Measurements from ENCODE around the gene LGALS14. TPM values are rescaled to one million over a fixed set of nuclear protein-coding genes. Genes with fewer than 3 reads are reported as not detected.

The LGALS14 gene
- 0.15 TPM for polyA plus RNA-seq (2013, experiment 1 of 2)
- 0.06 TPM for polyA plus RNA-seq (2013, experiment 2 of 2)

- H3K9ac ChIP-seq (ENCODE audit: low read length) = no peak within 1 kb of the TSS
- no peak within 1 kb of the TSS for H3K18ac ChIP-seq (ENCODE audit: low read length)
- H3K79me1 ChIP-seq (ENCODE audit: low read length) = no peaks in the 10 kb centered on the region
- no peak within 1 kb of the TSS for H4K8ac ChIP-seq (ENCODE audit: low read depth, low read length)
- H3K56ac ChIP-seq (ENCODE audit: low read length) = no peak within 1 kb of the TSS
- no peak within 1 kb of the TSS for H3K4me2 ChIP-seq (ENCODE audit: low read length)
- peak; percentile 21 for DNase-seq
- no peaks in the 10 kb centered on the region for H3K27me3 ChIP-seq (ENCODE audit: insufficient read depth, low read length, poor library complexity)
- no peaks in the 10 kb centered on the region for H3K79me2 ChIP-seq (ENCODE audit: control insufficient read depth, insufficient read depth, low read length)
- H3K36me3 ChIP-seq (ENCODE audit: control insufficient read depth, insufficient read depth, low read length) = no peaks in the 10 kb centered on the region
- H3K4ac ChIP-seq (ENCODE audit: low read depth, low read length) = no peak within 1 kb of the TSS
- H2BK15ac ChIP-seq (replicated peaks; ENCODE audit: low read depth) = no peak within 1 kb of the TSS
- no CpG with 5 or more reads among the region's 6 CpGs for whole genome bisulfite sequencing (ENCODE audit: extremely low coverage, insufficient coverage, low lambda C conversion rate)
- no peak within 1 kb of the TSS for H3K23ac ChIP-seq (ENCODE audit: low read length)
- H3K4me3 ChIP-seq (ENCODE audit: low read length) = no peak within 1 kb of the TSS
- H2AK5ac ChIP-seq (ENCODE audit: low read length) = no peak within 1 kb of the TSS
- H3K4me1 ChIP-seq (ENCODE audit: control insufficient read depth, low read depth, low read length) = no peaks in the 10 kb centered on the region
- no peak within 1 kb of the TSS for H3K27ac ChIP-seq (ENCODE audit: low read depth, low read length)
- H2BK5ac ChIP-seq (ENCODE audit: low read length) = no peak within 1 kb of the TSS
- H4K5ac ChIP-seq (ENCODE audit: low read length) = no peak within 1 kb of the TSS
- H2BK120ac ChIP-seq (ENCODE audit: low read depth, low read length) = no peak within 1 kb of the TSS
Measured at GRCh38 chr19:39704181-39705044, at the start of gene LGALS14. Gene LGALS14, plus strand, starts transcription at chr19:39704481. Its CDS starts 48 bp downstream, at chr19:39704529.

- H3K23ac ChIP-seq (ENCODE audit: low read length) = no peak within 1 kb of the TSS
- no peak within 1 kb of the TSS for H3K18ac ChIP-seq (ENCODE audit: low read length)
- H3K36me3 ChIP-seq (ENCODE audit: control insufficient read depth, insufficient read depth, low read length) = no peaks in the 10 kb centered on the region
- H2BK5ac ChIP-seq (ENCODE audit: low read length) = no peak within 1 kb of the TSS
- H3K27ac ChIP-seq (ENCODE audit: low read depth, low read length) = no peak within 1 kb of the TSS
- no peaks in the 10 kb centered on the region for H3K27me3 ChIP-seq (ENCODE audit: insufficient read depth, low read length, poor library complexity)
- no peaks in the 10 kb centered on the region for H3K79me2 ChIP-seq (ENCODE audit: control insufficient read depth, insufficient read depth, low read length)
- H3K4ac ChIP-seq (ENCODE audit: low read depth, low read length) = no peak within 1 kb of the TSS
- no peaks in the 10 kb centered on the region for H3K4me1 ChIP-seq (ENCODE audit: control insufficient read depth, low read depth, low read length)
- H4K5ac ChIP-seq (ENCODE audit: low read length) = no peak within 1 kb of the TSS
- H3K4me2 ChIP-seq (ENCODE audit: low read length) = no peak within 1 kb of the TSS
- no peak within 1 kb of the TSS for H3K9ac ChIP-seq (ENCODE audit: low read length)
- H2BK120ac ChIP-seq (ENCODE audit: low read depth, low read length) = no peak within 1 kb of the TSS
- WGBS (ENCODE audit: extremely low coverage, insufficient coverage, low lambda C conversion rate) = no CpG with 5 or more reads among the region's 3 CpGs
- no peak within 1 kb of the TSS for H3K4me3 ChIP-seq (ENCODE audit: low read length)
- H2AK5ac ChIP-seq (ENCODE audit: low read length) = no peak within 1 kb of the TSS
- no peak within 1 kb of the TSS for H3K56ac ChIP-seq (ENCODE audit: low read length)
- no peak within 1 kb of the TSS for H2BK15ac ChIP-seq (replicated peaks; ENCODE audit: low read depth)
- no peak within 1 kb of the TSS for H4K8ac ChIP-seq (ENCODE audit: low read depth, low read length)
- H3K79me1 ChIP-seq (ENCODE audit: low read length) = no peaks in the 10 kb centered on the region
- no peak for DNase-seq
Measured at GRCh38 chr19:39655613-39656012, 48.7 kb upstream of the LGALS14 start, which contains the start of gene LGALS16. Gene LGALS16, plus strand, starts transcription at chr19:39655913. Its CDS starts 49 bp downstream, at chr19:39655962.

- Histone ChIP-seq H3K4me2 (ENCODE audit: low read length) (no peak overlapping the region), H2BK5ac (ENCODE audit: low read length) (no peak overlapping the region), H3K18ac (ENCODE audit: low read length) (no peak overlapping the region), H3K4ac (ENCODE audit: low read depth, low read length) (no peak overlapping the region), H3K23ac (ENCODE audit: low read length) (no peak overlapping the region), H3K79me2 (ENCODE audit: control insufficient read depth, insufficient read depth, low read length) (no peaks in the 10 kb centered on the region), H3K9ac (ENCODE audit: low read length) (no peak overlapping the region), H3K27ac (ENCODE audit: low read depth, low read length) (no peak overlapping the region), H2BK120ac (ENCODE audit: low read depth, low read length) (no peak overlapping the region), H3K4me1 (ENCODE audit: control insufficient read depth, low read depth, low read length) (no peaks in the 10 kb centered on the region), H3K27me3 (ENCODE audit: insufficient read depth, low read length, poor library complexity) (no peaks in the 10 kb centered on the region), H3K56ac (ENCODE audit: low read length) (no peak overlapping the region), H3K4me3 (ENCODE audit: low read length) (no peak overlapping the region), H4K5ac (ENCODE audit: low read length) (no peak overlapping the region), H2BK15ac (replicated peaks; ENCODE audit: low read depth) (no peak overlapping the region), H4K8ac (ENCODE audit: low read depth, low read length) (no peak overlapping the region), H2AK5ac (ENCODE audit: low read length) (no peak overlapping the region), H3K36me3 (ENCODE audit: control insufficient read depth, insufficient read depth, low read length) (no peaks in the 10 kb centered on the region), H3K79me1 (ENCODE audit: low read length) (no peaks in the 10 kb centered on the region)
- WGBS (ENCODE audit: extremely low coverage, insufficient coverage, low lambda C conversion rate) = no CpG with 5 or more reads among the region's 4 CpGs
- no peak for DNase-seq
Measured at GRCh38 chr19:39659791-39660190, 44.5 kb upstream of the LGALS14 start.

- Histone ChIP-seq H2AK5ac (ENCODE audit: low read length) (no peak overlapping the region), H3K23ac (ENCODE audit: low read length) (no peak overlapping the region), H4K5ac (ENCODE audit: low read length) (no peak overlapping the region), H3K27me3 (ENCODE audit: insufficient read depth, low read length, poor library complexity) (no peaks in the 10 kb centered on the region), H3K56ac (ENCODE audit: low read length) (no peak overlapping the region), H3K27ac (ENCODE audit: low read depth, low read length) (no peak overlapping the region), H2BK5ac (ENCODE audit: low read length) (no peak overlapping the region), H4K8ac (ENCODE audit: low read depth, low read length) (no peak overlapping the region), H3K79me1 (ENCODE audit: low read length) (no peaks in the 10 kb centered on the region), H3K4ac (ENCODE audit: low read depth, low read length) (no peak overlapping the region), H3K4me2 (ENCODE audit: low read length) (no peak overlapping the region), H3K36me3 (ENCODE audit: control insufficient read depth, insufficient read depth, low read length) (no peaks in the 10 kb centered on the region), H3K18ac (ENCODE audit: low read length) (no peak overlapping the region), H3K79me2 (ENCODE audit: control insufficient read depth, insufficient read depth, low read length) (no peaks in the 10 kb centered on the region), H3K4me3 (ENCODE audit: low read length) (no peak overlapping the region), H3K9ac (ENCODE audit: low read length) (no peak overlapping the region), H2BK15ac (replicated peaks; ENCODE audit: low read depth) (no peak overlapping the region), H3K4me1 (ENCODE audit: control insufficient read depth, low read depth, low read length) (no peaks in the 10 kb centered on the region), H2BK120ac (ENCODE audit: low read depth, low read length) (no peak overlapping the region)
- no CpG with 5 or more reads among the region's 4 CpGs for WGBS (ENCODE audit: extremely low coverage, insufficient coverage, low lambda C conversion rate)
- no peak for DNase-seq
Measured at GRCh38 chr19:39660661-39661060, 43.6 kb upstream of the LGALS14 start.

- Histone ChIP-seq H3K56ac (ENCODE audit: low read length) (no peak overlapping the region), H3K23ac (ENCODE audit: low read length) (no peak overlapping the region), H3K36me3 (ENCODE audit: control insufficient read depth, insufficient read depth, low read length) (no peaks in the 10 kb centered on the region), H3K9ac (ENCODE audit: low read length) (no peak overlapping the region), H3K4me3 (ENCODE audit: low read length) (no peak overlapping the region), H3K79me2 (ENCODE audit: control insufficient read depth, insufficient read depth, low read length) (no peaks in the 10 kb centered on the region), H3K27me3 (ENCODE audit: insufficient read depth, low read length, poor library complexity) (no peaks in the 10 kb centered on the region), H4K8ac (ENCODE audit: low read depth, low read length) (no peak overlapping the region), H4K5ac (ENCODE audit: low read length) (no peak overlapping the region), H3K4me2 (ENCODE audit: low read length) (no peak overlapping the region), H3K4me1 (ENCODE audit: control insufficient read depth, low read depth, low read length) (no peaks in the 10 kb centered on the region), H3K4ac (ENCODE audit: low read depth, low read length) (no peak overlapping the region), H2BK120ac (ENCODE audit: low read depth, low read length) (no peak overlapping the region), H3K79me1 (ENCODE audit: low read length) (no peaks in the 10 kb centered on the region), H3K27ac (ENCODE audit: low read depth, low read length) (no peak overlapping the region), H2AK5ac (ENCODE audit: low read length) (no peak overlapping the region), H2BK5ac (ENCODE audit: low read length) (no peak overlapping the region), H2BK15ac (replicated peaks; ENCODE audit: low read depth) (no peak overlapping the region), H3K18ac (ENCODE audit: low read length) (no peak overlapping the region)
- DNase-seq = no peak
Measured at GRCh38 chr19:39661565-39661964, 42.7 kb upstream of the LGALS14 start.
